Smooth muscle cell (in vitro differentiated cells): Measurements from ENCODE around the gene EIF4G3. TPM values are rescaled to one million over a fixed set of nuclear protein-coding genes. Genes with fewer than 3 reads are reported as not detected.

ENCODE experiments used
- DNase-seq: peaks from one replicate; lab custom pipeline; 2025; ENCODE audit not compliant: unreplicated experiment; lab: John Stamatoyannopoulos, UW
- H2AFZ ChIP-seq: fragments of 200-600 bp; sonication (generic); 2 replicates; pipeline ENCODE4 v1.6.0; 2016; ENCODE audit warnings: antibody characterized with exemption, low read depth, mild to moderate bottlenecking
- H3F3A ChIP-seq: fragments of 200-600 bp; sonication (generic); 2 replicates; pipeline ENCODE4 v1.6.0; 2017; ENCODE audit warnings: antibody characterized with exemption, low read depth
- H3K27ac ChIP-seq: fragments of 200-600 bp; sonication (generic); 2 replicates; pipeline ENCODE4 v1.5.1; 2016; ENCODE audit warnings: low read depth, mild to moderate bottlenecking
- H3K27me3 ChIP-seq: fragments of 200-600 bp; sonication (generic); 2 replicates; pipeline ENCODE4 v1.6.1; 2016; ENCODE audit warnings: low read depth, mild to moderate bottlenecking
- H3K36me3 ChIP-seq: fragments of 200-600 bp; sonication (generic); 2 replicates; pipeline ENCODE4 v1.5.1; 2016; ENCODE audit warnings: low read depth
- H3K4me1 ChIP-seq: fragments of 200-600 bp; sonication (generic); 2 replicates; pipeline ENCODE4 v1.5.1; 2016; ENCODE audit warnings: low read depth
- H3K4me2 ChIP-seq: fragments of 200-600 bp; sonication (generic); 2 replicates; pipeline ENCODE4 v1.6.0; 2016; ENCODE audit warnings: mild to moderate bottlenecking
- H3K4me3 ChIP-seq: fragments of 200-600 bp; sonication (generic); 2 replicates; pipeline ENCODE4 v1.5.1; 2016; ENCODE audit warnings: mild to moderate bottlenecking
- H3K79me2 ChIP-seq: fragments of 200-600 bp; sonication (generic); 2 replicates; pipeline ENCODE4 v1.6.0; 2016; ENCODE audit warnings: low read depth, mild to moderate bottlenecking
- H3K9ac ChIP-seq: fragments of 200-600 bp; sonication (generic); 2 replicates; pipeline ENCODE4 v1.6.0; 2016; ENCODE audit warnings: low read depth
- H3K9me3 ChIP-seq: fragments of 200-600 bp; sonication (generic); replicated peaks from 2 replicates; pipeline ENCODE4 v1.5.1; 2016; ENCODE audit warnings: low read depth
- H4K20me1 ChIP-seq: fragments of 200-600 bp; sonication (generic); 2 replicates; pipeline ENCODE4 v1.6.0; 2016; ENCODE audit warnings: low read depth
- CTCF ChIP-seq: fragments of 200-600 bp; sonication (generic); IDR thresholded peaks from 2 replicates; pipeline ENCODE4 v1.5.1; 2017; ENCODE audit warnings: borderline replicate concordance, mild to moderate bottlenecking, antibody characterized with exemption; ENCODE audit not compliant: insufficient read depth, poor library complexity, severe bottlenecking
- WGBS: methylation state at CpG from one replicate; pipeline ENCODE4 v1.1.7; 2016; ENCODE audit warnings: low lambda C conversion rate; 5-methylcytosine and 5-hydroxymethylcytosine counted together
- polyA plus RNA-seq: library from polyadenylated mRNA; unstranded; fragments of >200 nt; fragmentation: Nextera tagmentation; extraction: Ambion mirVana; gene quantifications from 2 replicates; pipeline ENCODE4 v1.2.1, GENCODE V29; 2016
- total RNA-seq: library from RNA; depleted of rRNA; stranded (reverse); fragments of >200 nt; gene quantifications from 2 replicates; pipeline ENCODE4 v1.2.3, GENCODE V29; 2014

Gene EIF4G3
- total and polyA plus RNA-seq, 2 experiments from 2014 or later, result 31.5 to 49.5 TPM

GRCh38 chr1:20974951-20975350 is 201.7 kb downstream of the EIF4G3 start:
- Histone ChIP-seq H2AFZ (no peak overlapping the region), H3K4me3 (no peak overlapping the region), H3K27me3 (no peaks in the 10 kb centered on the region), H3F3A (peaks cover 7% of the 10 kb centered on the region), H3K9ac (no peak overlapping the region), H3K4me2 (peak overlapping the region; percentile 45), H3K79me2 (no peaks in the 10 kb centered on the region), H4K20me1 (peaks cover 10% of the 10 kb centered on the region), H3K4me1 (no peaks in the 10 kb centered on the region), H3K36me3 (peaks cover 14% of the 10 kb centered on the region), H3K27ac (no peak overlapping the region), H3K9me3 (no peaks in the 10 kb centered on the region)
- no peak for DNase-seq
- TF ChIP-seq CTCF, result no peak

GRCh38 chr1:20974069-20974468 is 202.6 kb downstream of the EIF4G3 start:
- no peak for TF ChIP-seq CTCF
- no peak for DNase-seq
- Histone ChIP-seq H4K20me1 (peaks cover 10% of the 10 kb centered on the region), H3F3A (peaks cover 7% of the 10 kb centered on the region), H3K4me2 (peak overlapping the region; percentile 45), H3K27ac (peak overlapping the region; percentile 48), H2AFZ (no peak overlapping the region), H3K4me3 (no peak overlapping the region), H3K9ac (no peak overlapping the region), H3K36me3 (peaks cover 14% of the 10 kb centered on the region), H3K4me1 (no peaks in the 10 kb centered on the region), H3K9me3 (no peaks in the 10 kb centered on the region), H3K27me3 (no peaks in the 10 kb centered on the region), H3K79me2 (no peaks in the 10 kb centered on the region)
- WGBS, result 53% methylated on average over 1 of the region's 1 CpG

- no peak overlapping the region for H3K4me2 ChIP-seq
- TF ChIP-seq CTCF, result no peak
- H3F3A ChIP-seq, result peaks cover 7% of the 10 kb centered on the region
- H3K9ac ChIP-seq, result no peak overlapping the region
- WGBS, result 97% methylated on average over 5 of the region's 5 CpGs
- H3K36me3 ChIP-seq, result peaks cover 14% of the 10 kb centered on the region
- no peak overlapping the region for H3K27ac ChIP-seq
- no peaks in the 10 kb centered on the region for H3K79me2 ChIP-seq
- no peak overlapping the region for H2AFZ ChIP-seq
- no peaks in the 10 kb centered on the region for H3K9me3 ChIP-seq
- H3K4me3 ChIP-seq, result no peak overlapping the region
- DNase-seq, result no peak
- no peaks in the 10 kb centered on the region for H3K4me1 ChIP-seq
- peaks cover 7% of the 10 kb centered on the region for H4K20me1 ChIP-seq
- no peaks in the 10 kb centered on the region for H3K27me3 ChIP-seq
These were observed 203.8 kb downstream of the EIF4G3 start for GRCh38 chr1:20972855-20973254.

- 94% methylated on average over 7 of the region's 7 CpGs for WGBS
These were observed 211.9 kb downstream of the EIF4G3 start for GRCh38 chr1:20964540-20965484.

More at GRCh38 chr1:20964540-20965484, 211.9 kb downstream of the EIF4G3 start:
- no peak overlapping the region for H3K27ac ChIP-seq
- H3K4me3 ChIP-seq, result no peak overlapping the region
- H3K79me2 ChIP-seq, result no peaks in the 10 kb centered on the region
- no peak for DNase-seq
- no peak overlapping the region for H3K4me2 ChIP-seq
- H4K20me1 ChIP-seq, result no peaks in the 10 kb centered on the region
- no peak for TF ChIP-seq CTCF
- H3K27me3 ChIP-seq, result no peaks in the 10 kb centered on the region
- no peaks in the 10 kb centered on the region for H3K36me3 ChIP-seq
- no peaks in the 10 kb centered on the region for H3K9me3 ChIP-seq
- H3F3A ChIP-seq, result no peaks in the 10 kb centered on the region
- H3K4me1 ChIP-seq, result no peaks in the 10 kb centered on the region
- no peak overlapping the region for H3K9ac ChIP-seq
- H2AFZ ChIP-seq, result no peak overlapping the region
